Hematopoietic multipotent progenitor cell treated with erythropoietin and hydrocortisone succinate and interleukin-3 and kit ligand, for 15 days (in vitro differentiated cells): Measurements from ENCODE around the gene TENM3.

ENCODE experiments used
- DNase-seq: peaks from one replicate; pipeline ENCODE4 v3.0.0-alpha.2; 2015; ENCODE audit warnings: low spot score

The TENM3 gene

GRCh38 chr4:182569561-182569960, 326.4 kb downstream of the TENM3 start:
- DNase-seq: no peak

- DNase-seq: no peak
Observed at GRCh38 chr4:182574706-182575105, 331.5 kb downstream of the TENM3 start.

GRCh38 chr4:182575225-182575624, 332.0 kb downstream of the TENM3 start:
- no peak for DNase-seq

GRCh38 chr4:182576601-182577289, 333.5 kb downstream of the TENM3 start:
- DNase-seq: no peak

- DNase-seq: no peak
Observed at GRCh38 chr4:182577411-182577810, 334.2 kb downstream of the TENM3 start.

GRCh38 chr4:182578402-182578801, 335.2 kb downstream of the TENM3 start:
- DNase-seq: no peak

- DNase-seq: no peak
Observed at GRCh38 chr4:182582245-182582644, 339.0 kb downstream of the TENM3 start.

GRCh38 chr4:182583703-182584415, 340.7 kb downstream of the TENM3 start:
- DNase-seq: no peak

GRCh38 chr4:182585321-182585720, 342.1 kb downstream of the TENM3 start:
- no peak for DNase-seq

GRCh38 chr4:182589100-182589499, 345.9 kb downstream of the TENM3 start:
- no peak for DNase-seq

- no peak for DNase-seq
Observed at GRCh38 chr4:182593402-182593801, 350.2 kb downstream of the TENM3 start.

GRCh38 chr4:182593864-182594263, 350.7 kb downstream of the TENM3 start:
- DNase-seq: no peak

- no peak for DNase-seq
Observed at GRCh38 chr4:182600093-182600492, 356.9 kb downstream of the TENM3 start.

- no peak for DNase-seq
Observed at GRCh38 chr4:182600856-182601255, 357.7 kb downstream of the TENM3 start.

- DNase-seq: no peak
Observed at GRCh38 chr4:182604161-182604622, 361.0 kb downstream of the TENM3 start.

GRCh38 chr4:182604953-182605352, 361.8 kb downstream of the TENM3 start:
- DNase-seq: no peak

- no peak for DNase-seq
Observed at GRCh38 chr4:182608525-182608924, 365.3 kb downstream of the TENM3 start.

- no peak for DNase-seq
Observed at GRCh38 chr4:182616476-182616875, 373.3 kb downstream of the TENM3 start.

- DNase-seq: no peak
Observed at GRCh38 chr4:182619660-182620059, 376.5 kb downstream of the TENM3 start.

- DNase-seq: no peak
Observed at GRCh38 chr4:182620111-182620980, 377.1 kb downstream of the TENM3 start.

GRCh38 chr4:182624281-182624680, 381.1 kb downstream of the TENM3 start:
- no peak for DNase-seq

- no peak for DNase-seq
Observed at GRCh38 chr4:182625193-182625592, 382.0 kb downstream of the TENM3 start.

- DNase-seq: no peak
Observed at GRCh38 chr4:182627996-182628395, 384.8 kb downstream of the TENM3 start.
